ENCODE measurements around the gene GFRA1.

The GFRA1 gene

DNA sequence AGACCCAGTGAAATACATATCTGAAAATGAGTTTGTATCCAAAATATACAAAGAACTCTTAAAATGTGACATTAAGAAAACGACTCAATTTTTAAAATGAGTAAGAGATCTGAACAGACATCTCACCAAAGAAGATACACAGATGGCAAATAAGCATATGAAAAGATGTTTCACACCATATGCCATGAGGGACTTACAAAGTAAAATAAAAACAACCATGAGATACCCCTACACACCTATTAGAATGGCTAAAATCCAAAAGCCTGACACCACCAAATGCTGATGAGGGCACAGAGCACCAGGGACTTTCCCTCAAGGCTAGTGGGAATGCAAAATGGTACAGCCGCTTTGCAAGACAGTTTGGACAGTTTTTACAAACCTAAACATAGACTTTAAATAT lies 27.9 kb downstream of the GFRA1 start:
- no peak for DNase-seq (ENCODE audit: low read depth in 3 of 3, low spot score in 1 of 3)

DNA sequence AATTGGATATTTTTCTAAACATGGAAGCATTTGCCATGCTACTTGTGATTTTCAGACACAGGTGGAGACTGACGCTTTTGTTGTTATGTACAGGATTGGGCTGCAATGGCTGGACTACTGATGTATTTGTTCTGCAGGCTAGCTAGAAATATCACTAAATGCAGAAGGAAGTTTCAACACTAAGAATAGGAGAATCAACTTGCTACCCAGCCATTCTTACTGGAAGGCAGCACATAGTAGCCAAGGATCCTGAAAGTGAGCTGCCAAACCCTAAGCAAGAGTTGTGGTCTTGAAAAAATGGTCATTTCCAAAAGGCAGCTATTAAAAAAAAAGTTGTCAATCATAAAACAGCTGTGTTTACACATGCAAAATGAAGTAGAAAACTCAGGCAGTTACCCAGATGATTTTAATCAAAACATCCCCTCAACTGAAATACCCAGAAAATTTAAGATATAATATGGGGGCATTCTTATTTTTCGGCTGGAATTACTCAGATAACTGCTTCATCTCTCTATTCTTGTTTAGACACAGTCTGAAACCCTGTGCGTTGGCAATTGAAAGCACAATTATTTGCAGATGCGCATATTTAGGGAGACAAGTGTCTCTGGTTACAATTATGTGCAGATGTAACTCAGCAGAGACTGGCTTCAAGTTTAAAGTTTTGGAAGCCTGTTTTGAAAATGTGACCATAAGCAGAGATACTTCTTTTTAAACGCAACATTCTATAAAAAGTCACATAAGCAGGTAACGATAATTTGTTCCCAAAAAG lies 31.2 kb downstream of the GFRA1 start:
- no peak for DNase-seq (ENCODE audit: low read depth in 3 of 3, low spot score in 1 of 3)

DNA sequence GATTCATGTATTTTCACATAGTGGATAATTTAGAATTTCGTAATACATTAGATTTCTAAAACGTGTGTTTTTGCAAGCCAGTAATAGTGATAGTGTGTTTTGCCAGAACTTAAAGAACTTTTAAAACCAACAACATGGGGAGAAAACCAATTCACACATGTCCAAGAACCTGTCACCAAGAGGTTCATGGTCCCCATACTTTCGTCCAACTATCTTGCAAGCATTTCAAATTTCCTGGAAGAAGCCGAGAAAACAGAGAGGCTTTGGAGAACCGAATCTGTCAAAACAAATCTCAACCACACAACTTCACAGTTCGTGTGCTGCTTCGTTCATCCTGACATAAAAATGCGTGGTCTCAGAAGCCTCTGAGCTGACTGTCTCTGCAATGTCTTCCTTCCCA lies 31.9 kb downstream of the GFRA1 start:
- no peak for DNase-seq (ENCODE audit: low read depth in 3 of 3, low spot score in 1 of 3)

DNA sequence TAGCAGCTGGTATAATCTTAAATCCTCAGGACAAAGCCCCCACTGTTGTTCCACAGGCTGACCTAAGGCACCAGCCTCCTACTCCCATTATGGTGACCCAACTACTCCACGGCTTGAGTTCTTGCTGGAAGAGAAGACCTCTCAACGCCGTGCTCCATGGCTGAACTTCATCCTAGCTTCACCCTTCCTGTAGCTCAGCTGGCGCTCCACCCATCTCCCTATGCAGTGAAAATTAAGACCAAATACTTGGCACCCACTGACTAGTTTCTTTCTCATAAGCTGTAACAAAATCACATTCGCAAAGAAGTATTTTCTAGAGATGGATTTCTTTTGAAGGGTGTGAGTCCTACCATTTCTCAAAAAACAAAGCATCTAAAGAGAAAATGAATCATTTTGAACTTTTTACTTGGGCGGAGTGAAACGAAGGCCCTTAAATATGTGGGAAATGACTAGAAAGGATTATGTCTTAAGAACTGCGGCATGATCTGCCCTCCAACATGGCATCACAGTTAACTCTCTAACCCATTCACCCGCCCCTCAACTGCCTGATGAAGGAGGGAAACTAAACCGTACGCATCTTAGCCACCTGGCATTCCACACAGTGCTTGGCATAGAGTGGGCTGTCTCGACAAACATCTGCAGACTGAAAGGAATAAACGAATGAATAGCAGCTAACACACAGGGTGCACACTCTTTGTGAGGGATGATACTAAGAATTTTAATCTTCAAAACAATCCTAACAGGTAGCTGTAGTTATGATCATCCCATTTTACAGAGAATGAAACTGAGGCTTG lies 32.7 kb downstream of the GFRA1 start:
- no peak for DNase-seq (ENCODE audit: low read depth in 3 of 3, low spot score in 1 of 3)

DNA sequence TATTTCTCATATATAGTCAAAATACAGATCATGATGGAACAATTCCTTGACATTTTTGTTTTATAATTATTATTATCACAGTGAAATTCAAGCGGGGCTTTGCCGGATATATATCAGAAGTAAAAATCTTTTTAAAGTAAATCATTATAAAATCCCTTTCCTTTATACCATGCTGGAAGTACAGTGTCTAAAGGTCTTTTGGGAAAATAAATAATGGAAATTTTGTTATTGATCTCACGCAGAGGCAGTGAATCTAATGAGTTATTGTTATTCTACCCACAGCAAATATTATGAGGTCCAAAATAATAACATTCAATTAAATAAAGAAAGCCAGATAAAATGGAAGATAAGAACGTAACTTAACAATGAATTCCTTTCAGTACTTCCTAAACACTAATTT lies 33.8 kb downstream of the GFRA1 start:
- DNase-seq (ENCODE audit: low read depth in 3 of 3, low spot score in 1 of 3), result no peak

DNA sequence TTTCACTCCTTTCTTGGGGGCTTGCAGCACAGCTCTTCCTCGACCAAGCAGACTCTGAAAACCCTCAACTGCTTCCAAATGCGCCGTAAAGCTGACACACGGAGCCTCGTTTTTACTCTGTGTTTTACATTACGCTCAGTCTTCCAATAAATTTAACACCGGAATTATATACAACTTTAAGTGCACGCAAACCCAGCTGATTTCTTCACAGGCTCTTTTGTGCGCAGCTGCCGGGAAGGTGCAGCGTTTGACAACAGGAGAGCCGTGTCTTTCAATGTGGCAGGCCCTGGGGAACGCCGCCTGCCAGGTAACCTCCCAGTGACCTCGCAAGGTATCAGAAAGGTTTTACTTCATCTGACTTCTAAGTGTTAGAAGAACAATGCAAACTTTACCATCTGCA lies 35.0 kb downstream of the GFRA1 start:
- DNase-seq (ENCODE audit: low read depth in 3 of 3, low spot score in 1 of 3), result no peak

DNA sequence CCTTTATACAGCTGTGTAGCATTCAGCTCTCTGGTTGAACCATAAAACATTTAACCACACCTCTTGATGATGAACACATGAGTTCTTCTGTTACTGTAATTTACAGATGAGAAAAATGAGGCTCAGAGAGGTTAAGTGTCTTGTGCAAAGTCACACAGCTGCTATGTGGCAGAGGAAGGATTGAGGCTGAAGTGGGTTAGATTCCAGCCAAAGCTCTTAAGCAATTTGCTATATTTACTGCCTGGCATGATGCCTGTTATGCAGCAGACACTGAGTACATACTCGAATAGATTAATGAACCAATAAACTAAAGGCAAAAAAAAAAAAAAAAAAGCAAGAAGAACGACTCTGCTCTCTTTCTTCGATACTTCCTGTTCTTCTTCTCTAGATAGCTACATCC lies 35.7 kb downstream of the GFRA1 start:
- no peak for DNase-seq (ENCODE audit: low read depth in 3 of 3, low spot score in 1 of 3)

DNA sequence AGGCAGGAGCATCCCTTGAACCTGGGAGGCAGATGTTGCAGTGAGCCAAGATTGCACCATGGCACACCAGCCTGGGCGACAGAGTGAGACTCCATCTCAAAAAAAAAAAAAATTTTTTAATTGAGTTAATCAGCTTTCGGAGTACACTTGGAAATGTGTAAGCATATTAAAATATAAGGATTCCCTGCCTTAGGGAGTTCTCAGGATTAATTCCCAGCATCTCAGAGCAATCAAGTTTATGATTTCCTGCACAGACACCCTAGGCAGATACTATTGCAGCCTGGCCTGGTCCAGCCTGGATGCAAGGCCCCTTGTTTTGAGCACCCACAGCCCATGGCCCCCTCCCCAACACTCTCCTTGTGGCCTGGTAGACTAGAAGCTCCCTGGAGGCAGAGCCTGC lies 39.8 kb downstream of the GFRA1 start:
- DNase-seq (ENCODE audit: low read depth in 3 of 3, low spot score in 1 of 3), result no peak

DNA sequence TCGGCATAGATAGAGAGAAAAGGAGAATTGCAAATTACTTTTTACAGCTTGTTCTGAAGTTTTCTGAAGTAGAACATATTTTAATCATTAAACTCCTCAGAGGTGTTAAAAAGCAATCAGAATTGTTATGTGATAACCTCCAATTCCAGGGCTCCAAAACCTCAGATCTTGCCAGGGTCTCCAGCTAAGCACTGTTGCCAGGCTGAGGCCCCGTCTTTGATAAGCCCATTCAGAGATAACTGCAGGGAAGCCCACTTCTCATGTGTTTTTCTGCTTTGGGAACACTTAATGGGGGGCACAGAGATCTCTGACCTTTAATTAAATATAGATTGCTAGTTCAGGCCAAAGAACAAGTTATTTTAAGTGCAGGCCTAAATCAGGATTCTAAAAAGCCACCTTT lies 40.4 kb downstream of the GFRA1 start:
- DNase-seq (ENCODE audit: low read depth in 3 of 3, low spot score in 1 of 3), result no peak

DNA sequence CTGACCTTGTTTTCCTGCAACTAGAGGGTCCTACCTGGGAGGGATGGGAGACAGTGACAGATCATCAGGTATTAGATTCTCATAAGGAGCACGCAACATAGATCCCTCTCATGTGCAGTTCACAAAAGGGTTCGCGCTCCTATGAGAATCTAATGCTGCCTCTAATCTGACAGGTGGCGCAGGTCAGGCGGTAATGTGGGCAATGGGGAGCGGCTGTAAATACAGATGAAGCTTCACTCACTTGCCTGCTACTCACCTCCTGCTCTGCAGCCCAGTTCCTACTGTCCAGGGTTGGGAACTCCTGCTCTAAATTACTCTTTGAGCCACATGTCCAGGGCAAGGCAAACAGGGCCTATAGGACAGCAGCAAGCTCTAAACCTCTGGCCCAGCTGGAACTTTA lies 46.2 kb downstream of the GFRA1 start:
- no peak for DNase-seq (ENCODE audit: low read depth in 3 of 3, low spot score in 1 of 3)

DNA sequence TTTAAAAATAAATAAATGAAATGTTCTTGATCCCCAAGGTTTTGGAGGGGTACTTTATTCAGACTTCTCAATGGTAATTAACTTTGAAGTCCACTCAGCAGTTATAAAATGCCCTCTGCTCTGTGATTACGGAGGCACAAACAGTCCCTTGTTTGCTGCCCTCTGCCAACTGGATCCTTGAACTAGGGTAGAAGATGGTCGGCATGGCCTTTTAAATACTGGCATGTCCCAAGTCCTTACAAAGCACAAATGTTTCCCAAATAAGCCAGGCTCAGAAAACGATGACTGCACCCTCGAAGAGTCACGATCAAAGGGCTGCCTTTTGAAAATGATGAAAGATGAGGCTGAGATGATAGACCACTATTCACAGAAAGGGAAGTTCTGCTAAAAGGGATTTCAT lies 47.0 kb downstream of the GFRA1 start:
- no peak for DNase-seq (ENCODE audit: low read depth in 3 of 3, low spot score in 1 of 3)

DNA sequence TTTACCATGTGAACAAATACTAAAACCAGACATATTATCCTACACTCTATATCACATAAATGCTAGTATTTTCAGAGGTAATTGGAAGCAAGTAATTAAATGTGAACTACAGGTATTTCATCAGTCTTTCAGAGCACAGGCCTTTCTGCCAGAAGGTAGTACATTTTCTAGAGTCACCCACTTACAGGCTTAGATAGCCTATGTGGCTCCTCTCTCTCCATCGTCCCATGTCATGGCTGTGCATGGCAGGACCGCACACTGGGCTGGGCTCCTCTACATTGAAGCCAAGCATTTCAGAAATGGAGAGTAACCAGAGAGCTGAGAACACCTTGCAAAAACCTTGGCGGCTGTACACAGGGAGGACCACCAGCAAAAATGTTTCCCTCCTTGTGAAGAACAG lies 49.7 kb downstream of the GFRA1 start:
- no peak for DNase-seq (ENCODE audit: low read depth in 3 of 3, low spot score in 1 of 3)

DNA sequence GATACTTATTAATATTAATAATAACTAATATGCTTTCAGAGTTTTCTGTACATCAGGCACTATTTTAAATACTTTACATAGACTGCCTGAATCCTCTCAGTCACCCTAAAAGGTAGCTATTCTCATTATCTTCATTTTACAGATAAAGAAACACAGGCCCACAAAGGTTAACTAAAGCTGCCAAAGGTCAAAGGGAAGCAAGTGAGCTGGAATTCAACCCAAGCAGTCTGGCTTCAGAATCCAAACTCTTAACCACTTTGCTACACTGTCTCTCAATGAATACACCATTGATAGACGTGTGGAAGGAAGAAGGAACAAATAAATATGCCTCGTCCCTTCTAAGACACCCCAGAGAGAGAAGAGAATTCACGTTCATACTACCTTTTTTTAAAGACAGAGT lies 52.0 kb downstream of the GFRA1 start:
- DNase-seq (ENCODE audit: low read depth in 3 of 3, low spot score in 1 of 3), result no peak

DNA sequence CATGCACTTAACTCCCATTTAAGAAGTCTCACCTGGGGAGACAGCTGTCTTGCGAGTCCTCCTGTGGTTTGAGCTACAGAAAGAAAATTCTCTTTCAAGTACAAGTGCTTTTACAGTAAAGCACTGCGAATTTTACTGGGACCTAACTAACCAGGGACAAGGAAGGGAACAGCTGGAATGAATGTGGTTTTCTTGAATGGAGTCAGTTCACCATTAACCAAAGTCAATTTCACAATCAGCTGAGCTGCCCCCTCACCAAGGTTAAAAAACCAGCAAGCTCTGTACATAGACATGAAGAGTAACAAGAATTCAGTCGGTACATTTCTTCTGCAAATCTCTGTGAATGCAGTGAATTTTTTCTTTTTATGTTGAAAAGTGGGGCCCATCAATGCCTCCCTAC lies 56.3 kb downstream of the GFRA1 start:
- DNase-seq (ENCODE audit: low read depth in 3 of 3, low spot score in 1 of 3), result no peak

DNA sequence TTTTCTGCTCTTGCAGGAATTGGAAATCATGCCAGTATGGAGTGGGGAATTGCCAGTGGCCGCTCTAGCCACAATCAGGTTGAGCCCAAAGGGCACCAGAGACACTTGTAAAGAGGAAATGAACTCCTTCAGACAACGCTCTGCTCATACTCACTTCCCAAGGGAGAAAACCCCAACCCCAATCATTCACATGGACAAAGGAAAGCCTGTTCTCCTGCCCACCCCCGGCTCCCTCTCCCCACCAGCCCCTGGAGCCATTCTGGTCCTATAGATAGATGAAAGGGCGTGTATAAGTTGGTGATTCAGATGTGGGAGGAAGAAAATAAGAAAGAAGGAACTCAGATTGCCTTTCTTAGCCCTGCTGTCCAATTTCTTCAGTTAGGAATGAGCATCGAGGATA lies 57.4 kb downstream of the GFRA1 start:
- no peak for DNase-seq (ENCODE audit: low read depth in 3 of 3, low spot score in 1 of 3)

DNA sequence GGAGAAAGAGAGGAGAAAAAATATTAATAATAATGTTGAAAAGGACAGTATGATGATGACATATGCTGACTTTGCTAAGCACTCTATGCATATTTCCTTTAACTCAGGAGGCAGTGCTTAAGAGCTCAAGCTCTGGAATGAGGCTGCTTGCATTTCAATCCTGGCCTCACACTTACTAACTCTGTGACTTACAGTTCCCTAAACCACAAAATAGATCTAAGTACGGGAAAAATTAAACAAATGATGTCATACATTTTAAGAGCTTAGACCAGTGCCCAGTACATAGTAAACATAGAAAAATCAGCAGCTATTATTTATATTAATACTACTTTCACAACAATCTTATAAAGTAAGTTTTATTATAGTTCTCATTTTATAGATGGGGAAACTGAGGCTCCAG lies 61.3 kb downstream of the GFRA1 start:
- DNase-seq (ENCODE audit: low read depth in 3 of 3, low spot score in 1 of 3), result no peak

DNA sequence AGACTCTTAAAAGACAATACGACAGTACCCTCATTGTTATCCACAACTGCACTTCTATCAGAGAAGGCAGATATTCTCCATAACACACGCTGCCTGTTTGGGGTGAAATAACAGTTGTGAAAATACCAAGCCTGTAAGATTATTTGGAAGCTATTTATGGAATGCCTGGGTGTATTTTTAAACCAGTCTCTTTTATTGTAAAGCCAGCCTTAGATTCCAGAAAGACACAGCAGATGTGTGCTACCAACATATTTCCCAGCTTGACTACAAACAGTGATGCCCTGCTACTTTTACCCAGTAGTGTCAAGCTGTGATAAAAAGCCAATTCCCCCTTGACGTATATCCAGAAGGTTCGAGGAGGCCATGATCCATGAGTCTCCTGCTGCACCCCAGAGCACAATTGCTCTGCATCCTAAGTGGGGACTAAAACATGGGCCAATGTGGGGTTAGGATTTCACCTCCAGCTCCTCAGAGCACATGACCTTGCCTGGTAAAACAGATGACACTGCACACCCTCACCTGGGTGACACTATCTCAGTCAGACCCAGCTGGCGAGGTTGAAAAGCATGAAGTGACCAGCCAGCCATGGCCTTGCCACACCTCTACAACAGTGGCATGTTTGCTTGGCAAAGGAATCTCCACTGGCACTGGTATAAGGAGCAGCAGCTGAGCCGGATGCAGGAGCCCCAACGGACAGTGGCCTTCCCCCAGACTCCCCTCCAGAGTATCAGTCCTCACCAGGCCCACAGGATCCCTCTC lies 62.2 kb downstream of the GFRA1 start:
- DNase-seq (ENCODE audit: low read depth in 3 of 3, low spot score in 1 of 3), result no peak

DNA sequence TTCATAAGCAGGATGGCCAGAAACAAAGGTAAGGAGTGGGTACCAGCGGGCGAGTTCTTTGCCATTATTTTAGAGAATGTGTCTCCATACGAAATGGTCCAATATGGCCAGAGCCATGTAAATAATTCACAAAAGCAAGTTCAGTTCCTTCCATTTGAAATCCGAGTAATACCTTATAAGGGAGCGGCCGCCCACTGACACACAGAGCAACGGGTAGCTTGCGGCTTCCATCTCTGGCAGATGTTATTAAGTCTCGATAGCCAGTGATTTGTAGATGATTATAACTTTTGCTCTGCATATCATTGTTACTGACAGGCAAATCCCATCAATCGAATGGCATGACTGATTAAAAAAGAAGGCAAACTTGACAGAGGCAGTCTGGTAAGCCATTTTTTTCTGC lies 63.2 kb downstream of the GFRA1 start:
- no peak for DNase-seq (ENCODE audit: low read depth in 3 of 3, low spot score in 1 of 3)

DNA sequence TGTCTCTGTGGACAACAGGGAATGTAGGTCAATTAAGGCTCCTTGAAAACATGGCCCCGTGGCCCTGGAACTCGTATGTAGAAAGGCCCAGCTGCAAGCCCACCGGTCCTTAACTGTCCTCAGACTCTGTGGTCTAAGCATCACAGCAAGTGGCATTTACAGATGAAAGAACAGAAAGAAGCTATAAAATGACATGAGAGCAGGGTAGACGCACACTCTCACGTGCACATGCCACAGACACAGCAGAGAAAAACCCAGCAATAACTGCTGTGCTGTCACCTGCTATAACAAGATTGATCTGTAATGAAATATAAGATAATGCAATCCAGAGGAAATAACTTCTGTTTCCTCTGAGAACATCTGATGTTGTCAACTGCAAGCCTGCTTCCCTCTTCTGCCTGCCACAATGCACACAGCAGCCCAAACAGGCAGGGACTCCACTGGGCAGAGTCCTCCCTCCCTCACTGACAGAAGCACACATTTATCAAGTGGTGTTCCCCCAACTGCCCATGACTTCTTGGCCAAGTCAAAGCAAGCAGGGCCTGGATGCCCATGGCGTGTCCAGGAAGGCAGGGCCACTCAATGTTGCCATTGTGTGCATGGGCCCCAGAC lies 63.9 kb downstream of the GFRA1 start:
- no peak for DNase-seq (ENCODE audit: low read depth in 3 of 3, low spot score in 1 of 3)

DNA sequence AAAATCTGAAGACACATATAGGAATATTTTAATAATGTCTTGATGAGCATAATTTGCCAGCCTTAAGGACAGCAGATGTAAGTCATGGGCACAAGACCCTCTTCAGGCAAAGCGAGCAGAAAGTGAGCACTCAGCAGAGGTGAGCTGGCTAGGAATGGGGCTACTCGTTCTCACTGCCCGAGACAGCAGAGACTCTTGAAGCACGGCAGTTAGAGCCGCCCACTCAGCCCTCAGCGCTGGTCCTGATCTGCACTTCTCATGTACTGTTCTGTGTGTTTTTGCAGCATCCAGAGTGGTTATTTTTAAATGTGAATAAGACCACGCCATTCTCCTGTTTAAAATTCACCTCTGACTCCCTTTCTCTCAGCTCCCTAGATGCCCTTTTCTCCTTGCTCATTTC lies 65.3 kb downstream of the GFRA1 start:
- no peak for DNase-seq (ENCODE audit: low read depth in 3 of 3, low spot score in 1 of 3)

DNA sequence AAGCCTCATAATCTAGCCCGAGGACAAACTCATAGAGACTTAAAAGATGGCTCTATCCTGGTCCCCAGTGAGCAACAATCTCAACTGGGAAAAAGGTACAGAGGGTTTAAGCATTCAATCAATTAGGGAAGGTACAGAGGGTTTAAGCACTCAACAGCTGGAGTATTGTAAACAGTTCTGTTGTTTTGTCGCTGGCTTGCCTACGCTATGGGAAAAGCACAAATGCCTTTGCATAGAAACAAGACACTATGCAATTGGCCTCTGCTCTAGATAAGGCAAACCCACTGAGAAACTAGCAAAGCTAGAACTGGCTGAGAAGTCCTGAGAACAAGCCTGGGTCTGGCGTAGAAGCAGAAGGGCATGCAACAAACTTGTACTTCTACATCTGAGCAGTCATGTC lies 69.3 kb downstream of the GFRA1 start:
- no peak for DNase-seq (ENCODE audit: low read depth in 3 of 3, low spot score in 1 of 3)
